AG08396 (cell line): Measurements from ENCODE around the gene SPG7.

Experiments
- DNase-seq: peaks from one replicate; pipeline ENCODE4 v3.0.0; 2012; ENCODE audit warnings: low spot score, mixed read lengths

The SPG7 gene

DNA sequence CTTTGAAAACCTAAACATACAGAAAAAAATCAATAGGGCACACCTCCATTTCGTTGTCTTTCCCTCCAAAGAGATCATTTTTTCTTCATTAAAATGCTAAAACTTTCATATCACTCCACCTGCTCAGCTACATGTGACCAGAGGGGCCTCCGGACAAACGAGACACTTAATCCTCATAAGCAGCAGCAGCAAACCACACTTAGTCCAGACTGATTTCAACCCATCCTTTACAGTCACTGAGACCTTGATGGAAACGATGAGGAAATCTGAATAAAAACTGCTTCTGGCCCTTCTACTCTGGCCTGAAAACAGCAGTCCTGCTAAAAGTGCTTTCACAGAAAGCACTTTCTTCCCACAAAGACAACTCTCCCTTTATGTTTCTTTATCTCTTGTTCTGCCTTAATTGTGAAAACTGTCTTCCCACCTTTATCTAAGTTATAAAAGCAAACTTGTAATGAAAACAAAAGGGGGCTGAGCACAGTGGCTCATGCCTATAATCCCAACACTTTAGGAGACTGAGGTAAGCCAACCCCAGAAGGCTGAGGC is 22.4 kb upstream of the SPG7 start:
- no peak for DNase-seq

DNA sequence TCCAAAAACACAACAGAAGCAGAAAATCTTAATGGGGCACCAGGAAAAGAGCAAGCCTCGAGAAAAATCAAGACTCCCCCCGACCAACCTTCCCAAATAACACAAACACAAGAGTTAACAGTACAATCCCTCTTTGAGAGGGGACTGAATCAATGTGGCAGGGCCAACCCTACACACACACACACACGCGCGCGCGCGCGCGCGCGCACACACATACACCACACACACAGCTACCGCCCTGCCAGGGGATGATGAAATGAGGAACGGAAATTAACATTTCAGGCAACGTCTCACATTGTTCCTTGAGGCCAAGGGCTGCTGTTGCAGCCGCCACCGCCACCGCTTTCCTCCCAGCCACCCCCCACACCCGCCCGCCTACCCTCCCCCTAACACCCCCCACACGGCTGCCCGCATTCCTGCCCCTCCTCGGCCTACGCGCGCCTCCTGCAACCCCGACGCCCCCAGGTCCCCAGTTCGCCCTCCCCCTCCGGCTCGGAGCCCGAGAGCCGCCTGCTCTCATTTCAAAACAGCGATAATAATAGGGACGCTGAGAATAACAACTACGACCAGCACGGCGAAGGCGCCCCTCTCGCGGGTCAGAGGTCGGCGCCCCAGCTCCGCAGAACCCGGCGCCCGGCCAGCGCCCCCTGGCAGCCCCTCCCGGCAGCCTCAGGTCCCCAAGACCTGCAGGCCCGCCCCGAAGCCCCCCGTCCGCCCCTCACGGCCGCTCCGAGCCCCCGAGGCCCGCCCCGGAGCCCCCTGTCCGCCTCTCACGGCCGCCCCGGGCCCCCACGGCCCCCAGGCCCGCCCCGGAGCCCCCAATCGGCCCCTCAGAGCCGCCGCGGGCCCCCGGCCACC is 18.9 kb upstream of the SPG7 start:
- peak; percentile 86 for DNase-seq

DNA sequence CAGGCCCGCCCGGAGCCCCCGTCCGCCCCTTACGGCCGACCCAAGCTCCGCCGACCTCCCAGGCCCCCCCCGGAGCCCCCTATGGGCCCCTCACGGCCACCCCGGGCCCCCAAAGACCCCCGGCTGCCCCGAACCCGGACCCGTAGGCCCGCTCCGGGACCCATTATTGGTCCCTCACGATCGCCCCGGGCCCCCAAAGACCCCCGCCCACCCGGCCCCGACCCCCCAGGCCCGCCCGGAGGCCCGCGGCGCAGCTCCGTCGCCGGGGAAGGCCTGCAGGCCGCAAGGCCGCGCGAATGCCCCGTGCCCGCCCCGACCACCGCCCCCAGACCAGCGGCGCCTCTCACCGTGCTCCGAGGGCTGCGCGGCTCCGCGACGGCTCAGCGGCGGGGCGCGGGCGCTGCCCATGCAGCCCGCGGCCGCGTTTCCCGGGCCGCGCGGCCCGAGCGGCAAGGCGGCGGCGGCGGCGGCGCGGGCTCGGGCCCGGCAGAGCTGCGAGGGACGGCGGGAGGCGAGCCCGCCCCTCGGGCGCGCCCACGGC is 18.2 kb upstream of the SPG7 start:
- no peak for DNase-seq

DNA sequence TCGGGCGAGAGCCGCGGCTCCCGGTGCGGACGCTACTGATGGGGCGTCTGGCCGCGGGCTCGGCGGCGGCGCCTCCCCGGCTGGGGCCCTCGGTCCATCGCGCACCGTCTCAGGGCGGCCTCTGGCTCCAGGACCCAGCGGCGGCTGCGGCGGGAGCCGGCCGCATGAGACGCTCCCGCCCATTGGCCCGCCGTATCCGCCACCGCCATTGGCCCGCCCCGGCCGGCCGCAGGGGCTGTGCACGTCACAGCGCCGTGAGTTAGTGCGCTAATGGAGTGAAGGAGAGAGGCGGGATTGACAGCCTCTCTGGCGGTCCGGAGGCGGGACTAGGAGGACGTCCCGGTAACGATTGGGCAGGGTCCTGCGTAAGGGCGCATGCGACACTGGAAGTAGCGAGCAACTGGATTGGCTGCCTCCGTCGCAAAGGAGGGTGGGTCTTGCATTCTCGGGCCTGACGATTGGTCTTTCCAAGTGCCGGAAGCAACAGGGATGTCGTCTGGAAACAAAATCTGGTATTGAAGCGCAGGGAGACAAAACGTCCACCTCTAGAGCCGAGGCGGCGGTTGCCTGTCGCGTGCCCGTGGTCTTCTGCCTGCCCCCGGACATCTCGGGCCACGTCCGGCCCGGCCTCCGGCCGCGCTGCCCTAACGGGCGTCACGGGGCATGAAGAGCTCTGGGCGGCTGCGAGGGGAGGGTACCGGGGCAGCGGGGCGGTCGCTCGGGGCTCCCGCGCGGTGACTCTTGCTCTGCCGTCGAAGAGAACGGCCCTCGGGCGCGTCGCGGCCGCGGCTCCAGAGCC is 17.6 kb upstream of the SPG7 start, which contains the start of gene ANKRD11:
Gene ANKRD11 (minus strand): TSS at position 123 of the 799 bp plus-strand sequence. CDS start 173,542 bp downstream, outside the sequence.
- peak; percentile 100 for DNase-seq

DNA sequence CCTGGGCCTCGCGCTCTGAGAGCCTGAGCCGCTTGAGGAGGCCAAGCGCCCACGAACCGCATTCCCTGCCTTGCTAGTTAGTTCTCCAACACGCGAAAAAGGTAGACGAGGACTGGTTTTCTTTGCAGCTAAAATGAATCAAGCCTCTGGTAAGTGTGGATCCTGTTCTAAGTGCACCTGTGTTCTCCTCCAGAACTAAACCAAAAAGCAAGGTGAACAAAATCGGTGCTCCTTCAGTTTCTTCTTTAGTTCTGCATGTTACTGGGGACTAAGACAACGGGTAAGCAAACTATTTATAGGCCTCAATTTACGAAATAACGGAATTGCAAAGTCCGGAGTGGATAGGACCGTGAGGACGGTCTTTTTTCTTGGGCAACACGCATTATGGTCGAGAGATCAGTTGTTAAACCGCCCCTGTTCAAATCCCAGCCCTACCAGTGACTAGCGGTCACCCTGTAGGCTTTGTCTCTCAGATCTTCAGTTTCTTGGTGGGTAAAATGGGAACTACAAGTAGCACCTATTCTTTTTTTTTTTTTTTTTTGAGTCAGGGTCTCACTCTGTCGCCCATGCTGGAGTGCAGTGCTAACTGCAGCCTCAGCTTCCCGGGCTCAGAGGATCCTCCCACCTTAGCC is 16.8 kb upstream of the SPG7 start:
- DNase-seq, result peak; percentile 46

DNA sequence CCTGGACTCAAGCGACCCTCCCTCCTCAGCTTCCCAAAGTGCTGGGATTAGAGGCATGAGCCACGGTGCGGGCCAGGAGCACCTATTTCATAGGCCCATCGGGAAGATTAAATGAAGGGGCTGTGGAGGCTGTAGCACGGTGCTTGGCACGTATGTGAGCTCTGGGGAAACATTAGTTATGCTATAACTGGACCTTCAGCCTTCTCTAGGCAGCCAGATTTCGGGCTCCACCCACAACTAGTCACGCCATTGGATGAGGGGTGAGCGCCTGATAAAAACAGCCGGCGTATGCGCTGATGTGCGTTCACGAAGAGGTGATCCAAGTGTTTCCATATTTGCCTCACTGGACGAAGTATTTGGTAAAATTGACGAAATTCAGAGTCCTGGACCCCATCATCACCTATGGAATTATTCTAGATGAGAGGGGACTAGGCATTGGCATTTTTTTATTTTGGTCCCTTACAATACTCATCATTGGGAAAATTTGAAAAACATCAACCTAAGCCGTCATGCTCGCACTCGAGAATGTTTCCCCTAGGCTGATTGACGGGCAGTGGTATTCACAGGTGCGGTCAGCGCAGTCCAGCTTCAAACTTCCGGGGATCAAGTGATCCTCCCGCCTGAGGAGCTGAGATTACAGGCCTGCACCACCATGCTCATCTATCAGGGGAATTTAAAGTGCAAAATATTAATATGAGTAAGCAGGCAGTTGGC is 16.1 kb upstream of the SPG7 start:
- no peak for DNase-seq

DNA sequence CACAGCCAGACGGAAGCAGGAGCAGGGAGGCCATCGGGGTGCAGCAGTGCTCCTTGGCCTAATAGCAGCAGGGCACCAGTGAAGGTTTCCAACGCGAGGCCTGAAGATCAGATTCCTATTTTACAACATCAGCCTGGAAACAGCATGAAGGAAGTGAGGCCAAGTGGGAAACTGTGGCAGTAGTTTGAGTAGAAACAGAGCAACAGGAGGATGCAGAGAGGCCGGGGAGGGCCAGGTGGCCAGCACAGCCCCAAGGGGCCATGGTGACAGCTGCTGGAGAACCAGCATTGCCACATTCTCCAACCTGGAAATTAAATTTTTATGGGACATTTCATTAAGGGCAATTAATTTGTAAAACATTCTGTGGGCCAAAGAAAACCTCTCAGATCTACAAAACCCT is 14.4 kb upstream of the SPG7 start:
- no peak for DNase-seq

DNA sequence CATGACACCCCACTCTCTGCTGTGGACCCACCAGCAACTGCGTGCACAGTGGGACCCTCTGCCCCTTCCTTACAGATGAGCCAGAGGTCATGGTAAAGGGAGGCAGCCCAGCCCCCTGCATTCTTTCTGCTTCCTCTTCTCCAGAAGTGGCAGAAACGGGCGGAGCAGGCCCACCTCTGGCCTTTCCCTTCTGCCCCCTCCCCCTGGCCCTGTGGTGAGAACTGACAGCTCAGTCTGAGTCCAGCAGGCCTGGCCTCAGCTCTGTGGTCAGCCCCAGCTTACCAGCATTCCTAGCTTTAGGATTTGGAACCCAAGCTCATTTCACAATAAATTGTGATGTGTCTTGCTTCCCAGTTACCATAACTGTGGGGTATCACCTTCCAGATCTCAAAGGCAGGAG is 13.1 kb upstream of the SPG7 start:
- DNase-seq, result peak; percentile 85

DNA sequence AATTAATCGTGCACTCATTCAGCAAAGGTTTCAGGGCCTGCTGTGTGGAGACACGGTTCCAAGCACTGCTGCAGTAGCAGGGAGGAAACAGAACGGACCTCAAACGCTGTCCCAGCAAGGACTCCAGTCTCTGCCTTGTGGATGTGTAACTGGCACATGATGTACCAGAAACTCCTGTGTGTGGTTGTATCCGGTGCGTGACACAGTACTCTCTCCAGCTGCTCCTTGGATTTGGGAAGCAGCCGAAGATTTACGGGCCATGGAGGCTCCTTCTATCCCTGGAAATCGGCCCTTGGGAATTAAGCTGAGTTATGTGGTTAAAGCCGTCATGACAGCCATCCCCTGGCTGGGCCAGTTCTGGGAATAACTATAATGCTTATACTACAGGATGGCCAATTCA is 9.4 kb upstream of the SPG7 start:
- DNase-seq, result no peak

DNA sequence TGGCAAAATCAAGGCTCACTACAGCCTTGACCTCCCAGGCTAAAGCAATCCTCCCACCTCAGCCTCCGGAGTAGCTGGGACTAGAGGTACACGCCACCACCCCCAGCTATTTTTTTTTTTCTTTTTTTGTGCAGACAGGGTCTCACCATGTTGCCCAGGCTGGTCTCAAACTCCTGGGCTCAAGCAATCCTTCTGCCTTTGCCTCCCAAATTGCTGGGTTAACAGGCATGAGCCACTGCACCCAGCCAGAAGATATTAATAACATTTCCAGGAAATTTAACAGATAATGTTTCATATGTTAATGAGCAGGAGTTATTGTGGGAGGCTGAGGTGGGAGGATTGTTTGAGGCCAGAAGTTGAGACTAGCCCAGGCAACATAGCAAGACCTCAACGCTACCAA is 8.4 kb upstream of the SPG7 start:
- no peak for DNase-seq

DNA sequence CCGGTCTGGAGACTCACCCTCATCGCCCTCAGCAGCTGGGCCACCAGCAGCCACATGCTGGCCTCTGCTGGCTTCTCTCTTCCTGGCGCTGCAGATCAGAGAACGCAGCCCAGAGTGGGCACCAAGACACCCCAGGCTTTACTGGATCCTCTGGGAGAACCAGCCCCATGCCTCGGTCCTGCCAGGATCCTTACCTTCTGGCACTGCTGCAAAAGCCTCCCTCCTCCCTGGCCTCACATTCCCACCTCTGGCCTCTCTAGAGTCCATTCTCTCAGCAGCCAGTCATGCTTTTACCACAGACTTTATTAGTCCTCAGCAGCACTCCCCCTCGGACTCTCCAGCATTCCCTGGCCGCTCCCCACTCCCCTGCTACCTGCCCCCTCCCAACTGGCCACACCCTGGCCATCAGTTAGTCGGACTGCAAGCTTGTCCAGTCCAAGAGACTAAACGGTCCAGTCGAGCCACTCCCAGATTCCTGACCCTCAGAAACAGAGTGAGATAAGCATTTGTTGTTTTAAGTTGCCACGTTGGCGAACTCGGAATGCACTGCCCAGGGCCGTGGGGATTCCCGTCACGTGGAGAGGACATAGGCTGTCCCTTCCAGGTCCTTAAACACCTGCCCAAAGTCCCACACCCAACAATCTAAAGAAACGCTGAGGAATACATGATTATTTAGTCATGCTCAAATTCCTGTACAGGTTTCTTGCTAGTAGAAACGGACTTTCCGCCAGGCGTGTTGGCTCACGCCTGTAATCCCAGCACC is 5.9 kb upstream of the SPG7 start:
- no peak for DNase-seq

DNA sequence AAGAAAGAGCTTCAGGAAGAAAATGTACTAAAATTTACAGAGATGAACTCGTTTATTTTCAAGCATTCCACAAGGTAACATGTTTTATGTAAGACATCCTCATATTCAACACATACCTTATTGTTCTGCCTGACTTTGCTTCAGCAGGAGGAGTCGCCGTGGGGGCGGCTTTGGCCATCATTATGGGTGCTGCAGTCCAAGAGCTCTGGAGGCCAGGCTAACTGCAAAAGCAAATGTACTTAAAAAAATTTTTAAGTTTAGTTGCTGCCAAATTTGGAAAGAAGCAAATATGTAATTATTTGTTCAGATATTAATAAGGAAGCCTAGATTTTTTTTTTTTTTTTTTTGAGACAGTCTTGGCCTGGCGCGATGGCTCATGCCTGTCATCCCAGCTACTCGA is 4.1 kb upstream of the SPG7 start:
- DNase-seq, result no peak

DNA sequence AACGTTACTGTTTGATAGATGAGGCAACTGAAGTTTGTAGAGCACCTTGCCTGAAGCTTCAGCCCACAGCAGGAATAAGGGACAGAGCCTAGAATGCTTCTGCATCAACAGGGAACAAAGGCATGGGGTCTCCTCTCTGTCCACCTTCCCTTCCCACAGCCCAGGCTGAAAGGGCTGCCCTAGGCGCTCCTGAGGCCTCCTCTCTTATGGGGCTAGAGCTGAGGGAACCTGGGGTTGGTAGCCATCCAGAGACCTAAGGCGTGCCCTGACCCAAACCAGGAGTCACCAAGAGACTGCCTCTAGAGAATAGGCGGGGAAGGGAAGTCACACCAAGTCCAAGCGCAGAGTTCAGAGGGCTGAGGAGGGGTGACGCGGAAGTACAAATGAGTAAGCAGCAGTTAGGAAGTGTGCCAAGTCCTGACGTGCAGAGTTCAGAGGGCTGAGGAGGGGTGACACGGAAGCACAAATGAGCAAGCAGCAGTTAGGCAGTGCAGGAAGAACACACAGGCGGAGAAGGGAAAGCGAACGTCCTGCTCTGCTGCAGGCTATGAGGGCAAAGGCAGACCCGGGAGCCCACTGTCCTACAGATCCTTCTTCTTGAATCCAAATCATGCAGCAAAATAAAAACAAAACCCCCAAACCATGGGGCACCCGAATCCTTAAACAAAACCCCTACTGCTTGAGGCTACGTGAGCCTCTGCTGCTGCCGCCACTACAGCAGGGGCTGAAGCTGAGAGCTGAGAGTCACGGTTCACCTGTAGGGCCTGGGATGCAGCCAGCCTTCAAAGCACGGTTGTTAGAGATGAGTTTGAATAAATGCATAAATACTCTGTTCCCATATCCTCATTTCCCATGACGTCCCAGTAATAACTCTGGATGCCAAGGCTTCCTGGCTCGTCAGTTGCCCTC is 2.7 kb upstream of the SPG7 start:
- peak; percentile 83 for DNase-seq

DNA sequence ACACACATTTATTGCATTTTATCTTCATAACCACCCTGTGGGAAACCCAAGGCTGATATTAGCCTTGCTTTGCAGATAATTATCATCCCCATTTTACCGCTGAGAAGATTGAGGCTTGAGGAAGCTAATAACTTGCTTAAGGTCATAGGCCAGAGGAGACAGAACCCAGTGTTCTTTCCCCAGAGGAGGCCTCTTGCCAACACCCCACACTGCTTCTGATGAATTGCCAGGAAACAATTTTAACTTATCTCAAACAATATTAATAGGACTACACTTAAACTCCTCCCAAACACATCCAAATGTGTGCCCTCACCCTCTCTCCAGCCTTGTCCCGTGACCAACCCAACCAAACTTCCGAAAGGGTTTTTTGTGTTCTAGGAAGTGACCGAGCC is 2.1 kb upstream of the SPG7 start:
- no peak for DNase-seq

DNA sequence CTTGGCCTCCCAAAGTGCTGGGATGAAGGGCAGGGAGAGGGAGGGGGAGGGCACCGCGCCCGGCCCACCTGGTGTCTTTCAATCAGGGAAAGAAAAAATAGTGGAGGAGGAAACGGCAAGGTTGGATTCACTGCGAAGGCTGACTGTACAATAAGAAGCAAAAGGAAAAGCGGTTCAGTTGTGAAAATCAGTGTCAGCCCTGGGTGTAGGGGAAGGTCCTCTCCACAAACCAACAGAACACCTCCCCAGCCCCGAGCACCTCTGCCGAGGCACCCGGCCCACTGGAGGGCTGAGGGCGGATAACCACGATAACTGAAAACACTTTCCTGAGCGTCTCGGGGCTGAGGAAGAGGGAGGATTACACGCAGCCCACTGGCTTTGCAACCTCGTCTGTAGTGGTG is 1.4 kb upstream of the SPG7 start:
- DNase-seq, result no peak

DNA sequence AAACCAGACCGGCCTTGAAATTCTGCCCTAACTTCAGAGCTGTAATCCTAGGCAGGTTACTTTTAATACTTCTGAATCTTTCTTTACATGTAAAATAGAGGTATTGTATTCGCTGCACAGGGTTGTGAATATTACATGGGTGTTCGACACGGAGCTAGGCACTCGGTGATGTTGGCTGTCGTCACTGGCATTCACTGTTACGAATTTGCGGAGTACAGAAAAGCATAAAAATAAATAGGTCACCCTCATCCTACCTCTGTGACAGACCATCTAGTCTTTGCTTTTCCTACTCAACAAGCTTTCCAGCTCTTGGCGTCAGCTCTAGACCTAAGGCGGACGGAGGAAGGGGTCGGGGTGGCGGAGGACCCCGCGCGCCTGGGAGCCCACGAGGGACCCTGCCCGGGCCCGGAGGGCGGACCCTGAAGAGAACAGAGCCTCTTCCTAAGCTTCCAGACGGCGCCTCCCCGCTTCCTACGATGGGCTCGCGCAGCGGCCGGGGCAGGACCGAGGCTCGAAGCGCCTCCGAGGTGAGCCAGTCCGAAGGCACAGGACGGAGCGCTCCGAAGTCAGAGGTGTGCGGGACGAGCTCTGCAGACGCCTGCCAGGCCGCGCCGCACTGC is 879 bp upstream of the SPG7 start:
- no peak for DNase-seq

DNA sequence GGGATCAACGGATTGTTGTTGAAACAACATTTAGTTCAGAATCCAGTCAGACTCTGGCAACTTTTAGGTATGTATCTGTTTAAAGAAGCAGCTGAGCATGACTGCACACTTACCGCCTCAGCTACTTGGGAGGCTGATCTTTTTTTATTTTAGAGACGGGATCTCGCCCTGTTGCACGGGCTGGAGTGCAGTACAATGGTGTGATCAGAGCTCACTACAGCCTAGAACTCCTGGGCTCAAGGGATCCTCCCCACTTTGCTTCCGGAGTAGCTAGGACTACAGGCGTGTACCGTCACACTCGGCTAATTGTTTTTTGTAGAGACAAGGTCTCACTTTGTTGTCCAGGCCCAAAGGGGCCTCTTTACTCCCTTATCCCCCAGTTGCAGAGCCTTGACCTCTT is 2.3 kb downstream of the SPG7 start:
- DNase-seq, result no peak

DNA sequence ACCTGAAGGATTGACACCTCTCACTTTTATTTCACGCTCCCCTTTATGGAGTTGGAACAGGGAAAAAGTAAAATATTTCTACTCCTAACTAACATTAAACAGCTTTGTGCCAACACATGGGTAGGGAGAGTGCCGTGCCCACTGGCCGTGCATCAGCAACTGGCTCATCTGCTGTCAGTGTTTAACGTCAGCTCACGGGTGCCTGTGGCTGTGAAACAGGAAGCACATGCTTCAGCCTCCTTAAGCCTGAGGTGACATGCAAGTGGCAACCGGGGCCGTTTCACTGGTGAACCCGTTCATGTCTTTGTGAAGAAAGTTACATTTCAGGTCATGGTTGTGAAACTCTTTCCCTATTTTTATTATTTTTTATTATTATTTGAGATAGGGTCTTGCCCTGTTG is 3.2 kb downstream of the SPG7 start:
- no peak for DNase-seq

DNA sequence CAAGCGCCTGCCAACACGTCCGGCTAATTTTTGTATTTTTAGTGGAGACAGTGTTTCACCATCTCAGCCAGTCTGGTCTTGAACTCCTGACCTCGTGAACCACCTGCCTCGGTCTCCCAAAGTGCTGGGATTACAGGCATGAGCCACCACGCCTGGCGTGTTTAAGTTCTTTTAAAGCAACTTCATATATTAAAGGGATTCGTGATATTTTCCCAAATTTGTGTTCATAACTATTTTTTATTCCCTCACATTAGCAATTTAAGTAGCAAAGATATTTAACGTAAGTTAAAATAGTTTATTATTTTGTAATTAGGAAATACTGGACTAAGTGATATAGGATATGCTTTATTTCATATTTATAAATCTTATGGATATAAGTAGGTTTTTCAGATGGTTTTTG is 4.2 kb downstream of the SPG7 start:
- DNase-seq, result no peak
